H1 (cell line): ENCODE results near the gene PLEKHA4. TPM values are rescaled to one million over a fixed set of nuclear protein-coding genes. Genes with fewer than 3 reads are reported as not detected.

Experiments used
- CTCF ChIA-PET: fragments of 300-600 bp; sonication (Branson Sonifier 250); formaldehyde crosslinking; loops from one replicate; lab custom pipeline; 2021; ENCODE audit not compliant: partially characterized antibody; lab: Charles Lee
- POLR2A ChIA-PET: fragments of 300-600 bp; sonication (Branson Sonifier 250); formaldehyde crosslinking; loops from one replicate; lab custom pipeline; 2021; ENCODE audit warnings: inconsistent platforms; ENCODE audit not compliant: partially characterized antibody; lab: Charles Lee
- DNase-seq, 2 experiments: peaks; one replicate each; pipeline versions ENCODE4 v3.0.0 to v3.0.0-alpha.2; 2010 to 2022; ENCODE audit warnings: low spot score in 2 of 2, low read depth in 1 of 2, mixed read lengths in 1 of 2
- FAIRE-seq: peaks from 2 replicates; lab custom pipeline; 2011; peaks lifted over from hg19 to GRCh38; lab: Jason Lieb, UNC
- H2AFZ ChIP-seq: 2 replicates; pipeline ENCODE4 v1.8.1; 2012; ENCODE audit warnings: low read length, inconsistent platforms
- H2AK5ac ChIP-seq: 2 replicates; pipeline ENCODE4 v1.6.1; 2013; ENCODE audit warnings: low read depth, low read length
- H2BK120ac ChIP-seq: replicated peaks from 2 replicates; pipeline ENCODE3; 2013; ENCODE audit warnings: low read depth, low read length, inconsistent platforms
- H2BK12ac ChIP-seq: 2 replicates; pipeline ENCODE4 v1.6.1; 2013; ENCODE audit warnings: low read depth, low read length
- H2BK15ac ChIP-seq: 2 replicates; pipeline ENCODE4 v1.6.1; 2013; ENCODE audit warnings: low read length
- H2BK20ac ChIP-seq: 2 replicates; pipeline ENCODE4 v1.6.1; 2013; ENCODE audit warnings: low read length
- H2BK5ac ChIP-seq: 2 replicates; pipeline ENCODE4 v1.6.1; 2013; ENCODE audit warnings: low read depth, low read length
- H3K14ac ChIP-seq: 2 replicates; pipeline ENCODE4 v1.6.1; 2013; ENCODE audit warnings: inconsistent platforms; ENCODE audit not compliant: insufficient read length
- H3K18ac ChIP-seq: 2 replicates; pipeline ENCODE4 v1.6.1; 2013; ENCODE audit warnings: low read length; ENCODE audit errors: extremely low read depth
- H3K23ac ChIP-seq: 2 replicates; pipeline ENCODE4 v1.6.1; 2013; ENCODE audit warnings: inconsistent platforms; ENCODE audit not compliant: insufficient read length
- H3K23me2 ChIP-seq: 2 replicates; pipeline ENCODE4 v1.6.1; 2013; ENCODE audit warnings: low read depth, low read length
- H3K27ac ChIP-seq: 2 replicates; pipeline ENCODE4 v1.6.1; 2011; ENCODE audit warnings: low read depth, low read length, inconsistent platforms
- H3K27me3 ChIP-seq, 4 experiments: replicated peaks in 1 of 4; 1 replicate in 1 of 4; 2 replicates in 3 of 4; pipeline versions ENCODE4 v1.6.1 to v1.8.1; 2011 to 2013; ENCODE audit warnings: low read length in 3 of 4, mild to moderate bottlenecking in 3 of 4, inconsistent platforms in 2 of 4, mixed read lengths in 2 of 4, moderate library complexity in 1 of 4; ENCODE audit not compliant: control insufficient read depth in 3 of 4, insufficient read depth in 3 of 4; ENCODE audit errors: extremely low read depth in 1 of 4
- H3K36me3 ChIP-seq, 4 experiments: 2 replicates each; pipeline versions ENCODE4 v1.6.1 to v1.8.1; 2011 to 2013; ENCODE audit warnings: mild to moderate bottlenecking in 4 of 4, low read length in 3 of 4, moderate library complexity in 2 of 4, control low read depth in 1 of 4, inconsistent platforms in 1 of 4; ENCODE audit not compliant: insufficient read depth in 4 of 4, control insufficient read depth in 2 of 4
- H3K4ac ChIP-seq: replicated peaks from 2 replicates; pipeline ENCODE3; 2013; ENCODE audit warnings: low read length, low read depth, mixed read lengths, inconsistent platforms; ENCODE audit not compliant: insufficient read length
- H3K4me1 ChIP-seq, 4 experiments: replicated peaks in 1 of 4; 1 replicate in 1 of 4; 2 replicates in 3 of 4; pipeline versions ENCODE4 v1.6.1 to v1.8.1; 2011 to 2013; ENCODE audit warnings: low read length in 3 of 4, inconsistent platforms in 2 of 4, mixed read lengths in 1 of 4; ENCODE audit not compliant: insufficient read depth in 4 of 4, control insufficient read depth in 3 of 4
- H3K4me2 ChIP-seq, 2 experiments: 2 replicates each; pipeline versions ENCODE4 v1.6.1 to v1.8.1; 2011 to 2013; ENCODE audit warnings: low read depth in 2 of 2, low read length in 2 of 2, control low read depth in 1 of 2, inconsistent platforms in 1 of 2, mild to moderate bottlenecking in 1 of 2; ENCODE audit not compliant: insufficient read depth in 1 of 2
- H3K4me3 ChIP-seq, 4 experiments: fragments of 200-600, 300-600 bp in 1 of 4; sonication (generic), shearing (Covaris generic), sonication (Bioruptor Twin) in 1 of 4; 2 replicates each; pipeline versions ENCODE4 v1.5.1 to v1.8.1; 2011 to 2016; ENCODE audit warnings: low read length in 4 of 4, low read depth in 3 of 4, control low read depth in 2 of 4, inconsistent platforms in 2 of 4, mild to moderate bottlenecking in 2 of 4, mixed read lengths in 1 of 4, moderate library complexity in 1 of 4; ENCODE audit not compliant: insufficient read depth in 2 of 4; ENCODE audit errors: extremely low read depth in 1 of 4
- H3K56ac ChIP-seq: replicated peaks from 2 replicates; pipeline ENCODE3; 2013; ENCODE audit warnings: low read depth, mild to moderate bottlenecking, mixed read lengths, low read length, inconsistent platforms; ENCODE audit not compliant: insufficient read length
- H3K79me1 ChIP-seq: 2 replicates; pipeline ENCODE4 v1.6.1; 2013; ENCODE audit warnings: low read depth, low read length, control low read depth
- H3K79me2 ChIP-seq, 2 experiments: 2 replicates each; pipeline versions ENCODE4 v1.6.1 to v1.8.1; 2012 to 2013; ENCODE audit warnings: low read length in 2 of 2, mild to moderate bottlenecking in 2 of 2, inconsistent platforms in 1 of 2; ENCODE audit not compliant: insufficient read depth in 2 of 2, control insufficient read depth in 1 of 2
- H3K9ac ChIP-seq, 4 experiments: replicated peaks in 1 of 4; 1 replicate in 1 of 4; 2 replicates in 3 of 4; pipeline versions ENCODE4 v1.6.1 to v1.8.1; 2011 to 2013; ENCODE audit warnings: low read depth in 3 of 4, low read length in 3 of 4, control low read depth in 2 of 4, mild to moderate bottlenecking in 2 of 4, moderate library complexity in 2 of 4, inconsistent platforms in 1 of 4; ENCODE audit errors: extremely low read depth in 1 of 4
- H3K9me3 ChIP-seq, 2 experiments: 2 replicates each; pipeline versions ENCODE4 v1.6.1 to v1.8.1; 2012 to 2013; ENCODE audit warnings: mild to moderate bottlenecking in 2 of 2, moderate library complexity in 2 of 2, control low read depth in 1 of 2, inconsistent platforms in 1 of 2, low read depth in 1 of 2, low read length in 1 of 2, mixed read lengths in 1 of 2; ENCODE audit not compliant: insufficient read depth in 2 of 2
- H4K20me1 ChIP-seq, 2 experiments: replicated peaks in 1 of 2; 2 replicates each; pipeline versions ENCODE3 to v1.8.1; 2011 to 2013; ENCODE audit warnings: inconsistent platforms in 2 of 2, low read length in 2 of 2, mild to moderate bottlenecking in 1 of 2; ENCODE audit not compliant: insufficient read depth in 2 of 2, control insufficient read depth in 1 of 2
- H4K5ac ChIP-seq: 2 replicates; pipeline ENCODE4 v1.6.1; 2013; ENCODE audit warnings: low read length, low read depth, mixed read lengths, inconsistent platforms; ENCODE audit not compliant: insufficient read length
- H4K8ac ChIP-seq: 2 replicates; pipeline ENCODE4 v1.8.0; 2013; ENCODE audit warnings: mild to moderate bottlenecking, moderate library complexity, low read length, inconsistent platforms; ENCODE audit not compliant: insufficient read depth; ENCODE audit errors: extremely low read depth
- H4K91ac ChIP-seq: replicated peaks from 2 replicates; pipeline ENCODE3; 2013; ENCODE audit warnings: low read length, mixed read lengths, inconsistent platforms; ENCODE audit not compliant: insufficient read length
- BRCA1 ChIP-seq: IDR thresholded peaks from 2 replicates; pipeline ENCODE4 v1.6.1; 2012; ENCODE audit warnings: low read depth, low read length, improper control_type of control experiment
- CBX8 ChIP-seq: fragments of 300-800, 300-1000 bp; sonication (generic); IDR thresholded peaks from 2 replicates; pipeline ENCODE4 v1.7.1; 2016; ENCODE audit warnings: low read depth, low read length, borderline replicate concordance
- CEBPB ChIP-seq: IDR thresholded peaks from 2 replicates; pipeline ENCODE4 v1.6.1; 2012; ENCODE audit warnings: low read depth, low read length
- CHD1 ChIP-seq: IDR thresholded peaks from 2 replicates; pipeline ENCODE4 v1.6.1; 2012; ENCODE audit warnings: low read depth, low read length, improper control_type of control experiment
- EGR1 ChIP-seq: IDR thresholded peaks from 2 replicates; pipeline ENCODE4 v1.6.1; 2011; ENCODE audit warnings: low read depth, low read length, borderline replicate concordance
- EP300 ChIP-seq, 2 experiments: IDR thresholded peaks; 1 replicate in 1 of 2; 2 replicates in 1 of 2; pipeline ENCODE4 v1.6.1; 2011 to 2012; ENCODE audit warnings: low read depth in 2 of 2, low read length in 2 of 2, mild to moderate bottlenecking in 2 of 2, borderline replicate concordance in 1 of 2, inconsistent platforms in 1 of 2, moderate library complexity in 1 of 2
- FOSL1 ChIP-seq: IDR thresholded peaks from 2 replicates; pipeline ENCODE4 v1.6.1; 2011; ENCODE audit warnings: mild to moderate bottlenecking, low read depth, low read length, moderate library complexity; ENCODE audit not compliant: insufficient read depth
- GTF2F1 ChIP-seq: IDR thresholded peaks from 2 replicates; pipeline ENCODE4 v1.6.1; 2012; ENCODE audit warnings: low read depth, low read length, improper control_type of control experiment, borderline replicate concordance
- MAFK ChIP-seq: IDR thresholded peaks from 2 replicates; pipeline ENCODE4 v1.6.1; 2012; ENCODE audit warnings: low read depth, mild to moderate bottlenecking, improper control_type of control experiment, low read length
- PHF8 ChIP-seq: fragments of 200-600 bp; sonication (generic); conservative IDR thresholded peaks from 2 replicates; pipeline ENCODE4 v1.7.1; 2012; ENCODE audit warnings: low read depth, mild to moderate bottlenecking, inconsistent platforms, low read length, moderate library complexity
- POLR2A ChIP-seq, 2 experiments: IDR thresholded peaks; 1 replicate in 1 of 2; 2 replicates in 1 of 2; pipeline ENCODE4 v1.6.1; 2011; ENCODE audit warnings: low read depth in 2 of 2, low read length in 2 of 2, mild to moderate bottlenecking in 2 of 2; ENCODE audit errors: control extremely low read depth in 1 of 2
- POLR2AphosphoS5 ChIP-seq: IDR thresholded peaks from 2 replicates; pipeline ENCODE4 v1.6.1; 2011; ENCODE audit warnings: low read depth, low read length
- SP1 ChIP-seq: IDR thresholded peaks from 2 replicates; pipeline ENCODE4 v1.6.1; 2011; ENCODE audit warnings: low read depth, low read length
- TAF7 ChIP-seq: optimal IDR thresholded peaks from 2 replicates; pipeline ENCODE3; 2011; ENCODE audit warnings: low read depth, mild to moderate bottlenecking, inconsistent platforms, low read length, moderate library complexity, borderline replicate concordance
- TBP ChIP-seq: IDR thresholded peaks from 2 replicates; pipeline ENCODE4 v1.6.1; 2011; ENCODE audit warnings: low read depth, low read length, improper control_type of control experiment
- WGBS, 2 experiments: shearing (Covaris generic) in 1 of 2; methylation state at CpG; one replicate each; pipeline versions ENCODE4 v1.1.6 to v1.1.7; 2013 to 2015; ENCODE audit warnings: low lambda C conversion rate in 2 of 2, mixed read lengths in 2 of 2, inconsistent platforms in 1 of 2, low coverage in 1 of 2, missing lambda C conversion rate in 1 of 2; ENCODE audit not compliant: insufficient replicate concordance in 2 of 2, insufficient coverage in 1 of 2, insufficient read length in 1 of 2; ENCODE audit errors: extremely low coverage in 1 of 2, missing lambda C conversion rate in 1 of 2; 5-methylcytosine and 5-hydroxymethylcytosine counted together
- polyA plus RNA-seq, 7 experiments: library from polyadenylated mRNA; depleted of rRNA in 3 of 7; stranded (reverse) in 5 of 7; unstranded in 2 of 7; fragments of >200 nt in 5 of 7; fragments of 200-250 nt in 2 of 7; gene quantifications; 1 replicate in 5 of 7; 2 replicates in 1 of 7; 4 replicates in 1 of 7; pipeline versions ENCODE4 v1.2.1 to v1.2.3, GENCODE V29; 2011 to 2013; ENCODE audit warnings: missing spikeins in 2 of 7, mixed read lengths in 2 of 7
- total RNA-seq: library from RNA; stranded (reverse); fragmentation: NEBNext Ultra II Directional; extraction: Animal tissue kit (Norgen Biotek cat#: 25700); gene quantifications from 2 replicates; pipeline ENCODE4 v1.2.1, GENCODE V29; 2021

PLEKHA4 gene
- total and polyA plus RNA-seq, 2 of the 8 experiments (the other 6 are each of a cell fraction or from before 2014, with no cell fraction given) = 8.2 to 18.0 TPM

DNA sequence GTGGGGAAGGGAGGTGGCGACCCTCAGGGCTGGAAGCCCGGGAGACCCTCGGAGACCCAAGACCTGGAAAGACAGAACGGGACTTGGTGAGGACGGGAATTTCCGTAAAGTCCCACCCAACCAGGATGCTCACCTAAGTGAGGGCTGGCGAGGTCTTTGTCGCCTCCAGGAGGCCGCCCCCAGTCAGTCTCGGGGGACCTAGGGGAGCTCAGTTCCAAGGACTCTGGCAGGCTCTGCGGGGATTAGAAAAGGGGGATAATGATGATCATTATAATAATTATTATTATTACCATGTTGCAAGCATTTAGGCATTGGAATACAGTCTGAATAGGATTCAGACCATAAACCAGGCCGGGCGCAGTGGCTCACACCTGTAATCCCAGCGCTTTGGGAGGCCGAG, 23.0 kb downstream of the PLEKHA4 start:
- Histone ChIP-seq H3K56ac (no peak overlapping the region), H2BK5ac (no peak overlapping the region), H2BK15ac (no peak overlapping the region), H4K20me1 (no peaks in the 10 kb centered on the region), H3K27me3 (no peaks in the 10 kb centered on the region), H3K9ac (no peak overlapping the region), H3K36me3 (peaks cover 4 to 23% (median 5%) of the 10 kb centered on the region in 4 experiments; a peak in 5 of 8 replicates), H2AFZ (no peak overlapping the region), H2BK20ac (no peak overlapping the region), H3K4me2 (no peak overlapping the region), H4K8ac (no peak overlapping the region), H2AK5ac (no peak overlapping the region), H2BK120ac (no peak overlapping the region), H3K23me2 (no peaks in the 10 kb centered on the region), H3K14ac (no peak overlapping the region), H3K4me1 (no peaks in the 10 kb centered on the region), H3K18ac (no peak overlapping the region), H4K5ac (no peak overlapping the region), H3K4ac (no peak overlapping the region), H3K9me3 (no peaks in the 10 kb centered on the region), H4K91ac (no peak overlapping the region), H2BK12ac (no peak overlapping the region), H3K27ac (no peak overlapping the region), H3K79me2 (no peaks in the 10 kb centered on the region), H3K79me1 (no peaks in the 10 kb centered on the region), H3K4me3 (no peak overlapping the region), H3K23ac (no peak overlapping the region)
- DNase-seq (no peak), FAIRE-seq (no peak)
- CTCF ChIA-PET = interaction anchor here (0.6 to 7.8 kb wide), 12 partner anchors 9 to 135 kb away, joined by 3 to 231 read pairs (median 3); partner anchors contain the start of genes DHDH and HSD17B14
- POLR2A ChIA-PET = interaction anchor here (0.6 to 2.2 kb wide), 8 partner anchors 9 to 215 kb away, joined by 3 to 6 read pairs (median 3); partner anchors contain the start of genes BCAT2, IZUMO1 and PPP1R15A
- WGBS, 2 experiments = 93% methylated on average over 15 of the region's 15 CpGs; no CpG with 5 or more reads in 1 of the 2 experiments
- TF ChIP-seq PHF8 = no peak
- TF ChIP-seq POLR2A (IDR thresholded peaks at IDR 0.05; ENCODE audit: control extremely low read depth in 1 of 2, low read depth in 2 of 2, low read length in 2 of 2) = no peak
- TF ChIP-seq BRCA1 = no peak
- TF ChIP-seq TAF7 = no peak
- TF ChIP-seq POLR2AphosphoS5 = no peak
- no peak for TF ChIP-seq SP1
- TF ChIP-seq TBP = no peak
- no peak for TF ChIP-seq MAFK
- TF ChIP-seq EP300 (IDR thresholded peaks at IDR 0.05; ENCODE audit: borderline replicate concordance in 1 of 2, low read depth in 2 of 2, low read length in 2 of 2) = no peak
- TF ChIP-seq EGR1 = no peak
- TF ChIP-seq CBX8 = no peak
- TF ChIP-seq CEBPB = no peak
- no peak for TF ChIP-seq FOSL1
- no peak for TF ChIP-seq GTF2F1
- no peak for TF ChIP-seq CHD1
